H9 (cell line): ENCODE results near the gene ALDH6A1. TPM values are rescaled to one million over a fixed set of nuclear protein-coding genes. Genes with fewer than 3 reads are reported as not detected.

Experiments used
- DNase-seq: peaks from one replicate; pipeline ENCODE4 v3.0.0-alpha.2; 2017
- H2AFZ ChIP-seq: one replicate; pipeline ENCODE4 v1.6.1; 2013; ENCODE audit warnings: mild to moderate bottlenecking, low read length, control low read depth, moderate library complexity
- H2AK5ac ChIP-seq: 2 replicates; pipeline ENCODE4 v1.6.1; 2013; ENCODE audit warnings: low read length, control low read depth, mixed read lengths; ENCODE audit not compliant: insufficient read length
- H2BK120ac ChIP-seq: one replicate; pipeline ENCODE4 v1.6.1; 2013; ENCODE audit warnings: low read depth, mild to moderate bottlenecking, low read length, control low read depth, inconsistent platforms; ENCODE audit not compliant: poor library complexity, severe bottlenecking
- H2BK12ac ChIP-seq: 2 replicates; pipeline ENCODE4 v1.6.1; 2013; ENCODE audit warnings: low read length, control low read depth, mixed read lengths, low read depth; ENCODE audit not compliant: insufficient read length
- H2BK15ac ChIP-seq: 2 replicates; pipeline ENCODE4 v1.6.1; 2013; ENCODE audit warnings: low read depth, low read length, control low read depth
- H2BK20ac ChIP-seq: one replicate; pipeline ENCODE4 v1.6.1; 2013; ENCODE audit warnings: low read depth, mild to moderate bottlenecking, low read length, control low read depth, inconsistent platforms; ENCODE audit not compliant: poor library complexity, severe bottlenecking
- H2BK5ac ChIP-seq: 2 replicates; pipeline ENCODE4 v1.6.1; 2013; ENCODE audit warnings: low read length, control low read depth, mixed read lengths; ENCODE audit not compliant: insufficient read length
- H3K14ac ChIP-seq: 2 replicates; pipeline ENCODE4 v1.6.1; 2013; ENCODE audit warnings: low read length, control low read depth; ENCODE audit not compliant: insufficient read depth
- H3K18ac ChIP-seq: 2 replicates; pipeline ENCODE4 v1.6.1; 2013; ENCODE audit warnings: low read depth, mild to moderate bottlenecking, mixed read lengths, low read length, control low read depth; ENCODE audit not compliant: insufficient read length
- H3K23ac ChIP-seq: 2 replicates; pipeline ENCODE4 v1.6.1; 2013; ENCODE audit warnings: low read length, control low read depth, mixed read lengths, low read depth; ENCODE audit not compliant: insufficient read length
- H3K23me2 ChIP-seq: 2 replicates; pipeline ENCODE4 v1.6.1; 2013; ENCODE audit warnings: low read depth, mild to moderate bottlenecking, mixed read lengths, low read length, control low read depth; ENCODE audit not compliant: insufficient read length, poor library complexity, severe bottlenecking
- H3K27ac ChIP-seq: 2 replicates; pipeline ENCODE4 v1.5.1; 2013; ENCODE audit warnings: low read length, control low read depth, mixed read lengths, low read depth; ENCODE audit not compliant: insufficient read length
- H3K27me3 ChIP-seq: 2 replicates; pipeline ENCODE4 v1.6.1; 2013; ENCODE audit warnings: low read length, control low read depth, inconsistent platforms; ENCODE audit not compliant: insufficient read depth
- H3K4ac ChIP-seq: 2 replicates; pipeline ENCODE4 v1.6.1; 2013; ENCODE audit warnings: low read depth, mild to moderate bottlenecking, control low read depth, inconsistent platforms, low read length, moderate library complexity
- H3K4me1 ChIP-seq: 2 replicates; pipeline ENCODE4 v1.6.1; 2013; ENCODE audit warnings: low read length, control low read depth, inconsistent platforms; ENCODE audit not compliant: insufficient read depth
- H3K4me2 ChIP-seq: 2 replicates; pipeline ENCODE4 v1.6.1; 2013; ENCODE audit warnings: low read length, control low read depth, mixed read lengths; ENCODE audit not compliant: insufficient read length, insufficient read depth
- H3K56ac ChIP-seq: 2 replicates; pipeline ENCODE4 v1.6.1; 2013; ENCODE audit warnings: low read depth, mild to moderate bottlenecking, mixed read lengths, low read length, control low read depth; ENCODE audit not compliant: insufficient read length
- H3K79me1 ChIP-seq: 2 replicates; pipeline ENCODE4 v1.6.1; 2013; ENCODE audit warnings: low read depth, mild to moderate bottlenecking, moderate library complexity, low read length, control low read depth, inconsistent platforms; ENCODE audit not compliant: insufficient read depth, poor library complexity, severe bottlenecking
- H3K79me2 ChIP-seq: 2 replicates; pipeline ENCODE4 v1.6.1; 2013; ENCODE audit warnings: low read length, control low read depth, inconsistent platforms; ENCODE audit not compliant: insufficient read depth
- H3K9ac ChIP-seq: 2 replicates; pipeline ENCODE4 v1.6.1; 2013; ENCODE audit warnings: low read length, control low read depth, mixed read lengths; ENCODE audit not compliant: insufficient read length; ENCODE audit errors: extremely low read depth
- H3K9me3 ChIP-seq: one replicate; pipeline ENCODE4 v1.6.1; 2013; ENCODE audit warnings: low read depth, low read length, inconsistent platforms; ENCODE audit not compliant: control insufficient read depth
- H3T11ph ChIP-seq: one replicate; pipeline ENCODE4 v1.6.1; 2013; ENCODE audit warnings: mild to moderate bottlenecking, low read length, control low read depth, inconsistent platforms
- H4K20me1 ChIP-seq: one replicate; pipeline ENCODE4 v1.6.1; 2013; ENCODE audit not compliant: control insufficient read depth, insufficient read length, insufficient read depth
- H4K5ac ChIP-seq: 2 replicates; pipeline ENCODE4 v1.6.1; 2013; ENCODE audit warnings: low read depth, mild to moderate bottlenecking, mixed read lengths, low read length, control low read depth; ENCODE audit not compliant: insufficient read length
- H4K8ac ChIP-seq: replicated peaks from 2 replicates; pipeline ENCODE4 v1.6.1; 2013; ENCODE audit warnings: low read length, control low read depth, mixed read lengths, low read depth; ENCODE audit not compliant: insufficient read length
- H4K91ac ChIP-seq: 2 replicates; pipeline ENCODE4 v1.6.1; 2013; ENCODE audit warnings: low read depth, mild to moderate bottlenecking, moderate library complexity, mixed read lengths, low read length, control low read depth; ENCODE audit not compliant: insufficient read length
- H3K27ac Mint-ChIP-seq, 3 experiments: 2 replicates in 2 of 3; 3 replicates in 1 of 3; pipeline ENCODE4 v1.8.0; 2020 to 2021; ENCODE audit warnings: mixed read lengths in 3 of 3, mild to moderate bottlenecking in 1 of 3, moderate library complexity in 1 of 3
- H3K27me3 Mint-ChIP-seq: 2 replicates; pipeline ENCODE4 v1.8.0; 2021; ENCODE audit warnings: low read depth, mild to moderate bottlenecking, moderate library complexity, mixed read lengths
- H3K36me3 Mint-ChIP-seq, 3 experiments: 2 replicates in 2 of 3; 3 replicates in 1 of 3; pipeline ENCODE4 v1.8.0; 2020 to 2021; ENCODE audit warnings: low read depth in 3 of 3, mixed read lengths in 3 of 3; ENCODE audit not compliant: insufficient read depth in 1 of 3
- H3K4me1 Mint-ChIP-seq, 2 experiments: 2 replicates each; pipeline ENCODE4 v1.8.0; 2020; ENCODE audit warnings: mixed read lengths in 2 of 2
- H3K4me3 Mint-ChIP-seq, 2 experiments: 2 replicates in 1 of 2; 3 replicates in 1 of 2; pipeline ENCODE4 v1.8.0; 2020 to 2021; ENCODE audit warnings: mild to moderate bottlenecking in 2 of 2, mixed read lengths in 2 of 2, moderate library complexity in 1 of 2
- H3K9me3 Mint-ChIP-seq, 2 experiments: 2 replicates in 1 of 2; 3 replicates in 1 of 2; pipeline ENCODE4 v1.8.0; 2020; ENCODE audit warnings: mild to moderate bottlenecking in 2 of 2, mixed read lengths in 2 of 2, moderate library complexity in 1 of 2
- WGBS: extraction: QIAGEN DNeasy Blood & Tissue Kit; methylation state at CpG from one replicate; pipeline ENCODE4 v1.1.7; 2013; ENCODE audit warnings: missing lambda C conversion rate, low lambda C conversion rate, mixed read lengths; ENCODE audit not compliant: insufficient read length; ENCODE audit errors: extremely low coverage; 5-methylcytosine and 5-hydroxymethylcytosine counted together
- total RNA-seq: library from RNA; stranded (reverse); gene quantifications from 2 replicates; pipeline ENCODE4 v1.2.1, GENCODE V29; 2021
- TF ChIP-seq, protein P1 (sequence below): fragments of 200-600 bp; sonication (generic); conservative IDR thresholded peaks from 3 replicates; pipeline ENCODE4 v1.8.0; 2021; ENCODE audit warnings: antibody characterized with exemption, mild to moderate bottlenecking

ALDH6A1 gene
- total RNA-seq, 1 experiment from 2014 or later = 37.8 TPM

DNA sequence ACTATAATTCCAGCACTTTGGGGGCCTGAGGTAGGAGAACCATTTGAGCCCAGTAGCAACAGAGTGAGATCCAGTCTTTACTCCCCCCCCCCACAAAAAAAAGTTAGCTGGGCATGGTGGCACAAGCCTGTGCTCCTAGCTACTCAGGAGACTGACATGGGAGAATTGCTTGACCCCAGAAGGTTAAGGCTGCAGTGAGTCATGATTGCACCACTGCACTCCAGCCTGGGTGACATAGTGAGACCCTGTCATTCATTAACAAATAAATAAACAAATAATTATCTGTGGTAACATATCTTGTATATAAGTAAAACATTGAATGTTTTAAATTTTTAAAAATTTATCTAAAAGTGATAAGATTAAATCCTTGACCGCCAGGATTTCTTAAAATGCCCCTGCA lies 70.0 kb downstream of the ALDH6A1 start:
- peaks cover 6% of the 10 kb centered on the region in 2 experiments for H3K4me1 Mint-ChIP-seq
- TF ChIP-seq, protein P1, sequence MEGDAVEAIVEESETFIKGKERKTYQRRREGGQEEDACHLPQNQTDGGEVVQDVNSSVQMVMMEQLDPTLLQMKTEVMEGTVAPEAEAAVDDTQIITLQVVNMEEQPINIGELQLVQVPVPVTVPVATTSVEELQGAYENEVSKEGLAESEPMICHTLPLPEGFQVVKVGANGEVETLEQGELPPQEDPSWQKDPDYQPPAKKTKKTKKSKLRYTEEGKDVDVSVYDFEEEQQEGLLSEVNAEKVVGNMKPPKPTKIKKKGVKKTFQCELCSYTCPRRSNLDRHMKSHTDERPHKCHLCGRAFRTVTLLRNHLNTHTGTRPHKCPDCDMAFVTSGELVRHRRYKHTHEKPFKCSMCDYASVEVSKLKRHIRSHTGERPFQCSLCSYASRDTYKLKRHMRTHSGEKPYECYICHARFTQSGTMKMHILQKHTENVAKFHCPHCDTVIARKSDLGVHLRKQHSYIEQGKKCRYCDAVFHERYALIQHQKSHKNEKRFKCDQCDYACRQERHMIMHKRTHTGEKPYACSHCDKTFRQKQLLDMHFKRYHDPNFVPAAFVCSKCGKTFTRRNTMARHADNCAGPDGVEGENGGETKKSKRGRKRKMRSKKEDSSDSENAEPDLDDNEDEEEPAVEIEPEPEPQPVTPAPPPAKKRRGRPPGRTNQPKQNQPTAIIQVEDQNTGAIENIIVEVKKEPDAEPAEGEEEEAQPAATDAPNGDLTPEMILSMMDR = no peak

More for the DNA sequence above, 70.0 kb downstream of the ALDH6A1 start:
- H3K79me1 ChIP-seq = no peaks in the 10 kb centered on the region
- H3K4me2 ChIP-seq = no peak overlapping the region
- no peak overlapping the region for H2BK120ac ChIP-seq
- H3T11ph ChIP-seq = no peak overlapping the region
- H2AFZ ChIP-seq = no peak overlapping the region
- no peak overlapping the region for H2BK12ac ChIP-seq
- H2BK15ac ChIP-seq = no peak overlapping the region
- no peaks in the 10 kb centered on the region for H3K9me3 ChIP-seq
- H3K79me2 ChIP-seq = no peaks in the 10 kb centered on the region
- H3K9ac ChIP-seq = no peak overlapping the region
- H4K5ac ChIP-seq = no peak overlapping the region
- H3K18ac ChIP-seq = no peak overlapping the region
- no peak overlapping the region for H3K4ac ChIP-seq
- no peak overlapping the region for H3K27ac Mint-ChIP-seq
- H3K9me3 Mint-ChIP-seq = no peaks in the 10 kb centered on the region
- no peak overlapping the region for H3K4me3 Mint-ChIP-seq
- H3K27me3 Mint-ChIP-seq = no peaks in the 10 kb centered on the region
- H3K23me2 ChIP-seq = peaks cover 7% of the 10 kb centered on the region
- H3K27me3 ChIP-seq = no peaks in the 10 kb centered on the region
- H3K23ac ChIP-seq = no peak overlapping the region
- no peak overlapping the region for H4K91ac ChIP-seq
- no peak overlapping the region for H4K8ac ChIP-seq
- no CpG with 5 or more reads among the region's 1 CpG for WGBS
- H4K20me1 ChIP-seq = no peaks in the 10 kb centered on the region
- H3K27ac ChIP-seq = no peak overlapping the region
- no peaks in the 10 kb centered on the region for H3K4me1 ChIP-seq
- DNase-seq = no peak
- H2BK20ac ChIP-seq = no peak overlapping the region
- H3K14ac ChIP-seq = no peak overlapping the region
- no peak overlapping the region for H2AK5ac ChIP-seq
- peaks cover 0 to 16% (median 0%) of the 10 kb centered on the region in 3 experiments; a peak in 3 of 7 replicates for H3K36me3 Mint-ChIP-seq
- no peak overlapping the region for H2BK5ac ChIP-seq
- H3K56ac ChIP-seq = no peak overlapping the region
